HepG2 (cell line): ENCODE results near the gene RPS28. TPM values are rescaled to one million over a fixed set of nuclear protein-coding genes. Genes with fewer than 3 reads are reported as not detected.

Experiments used
- ATRX ChIP-seq: sonication (generic); formaldehyde crosslinking; IDR thresholded peaks from 2 replicates; pipeline ENCODE4 v1.4.0; 2020; ENCODE audit warnings: missing genetic modification reagents, borderline replicate concordance
- FOXC1 ChIP-seq: sonication (generic); formaldehyde crosslinking; IDR thresholded peaks from 2 replicates; pipeline ENCODE4 v1.8.0; 2022; ENCODE audit warnings: mild to moderate bottlenecking, missing genetic modification reagents, borderline replicate concordance
- MAFG ChIP-seq: sonication (generic); formaldehyde crosslinking; IDR thresholded peaks from 2 replicates; pipeline ENCODE4 v1.5.1; 2020; ENCODE audit warnings: mild to moderate bottlenecking, missing genetic modification reagents
- MTF2 ChIP-seq: sonication (generic); formaldehyde crosslinking; IDR thresholded peaks from 2 replicates; pipeline ENCODE4 v1.5.0; 2020; ENCODE audit warnings: missing genetic modification reagents, borderline replicate concordance
- POLR2A ChIP-seq, 2 experiments: IDR thresholded peaks; 2 replicates each; pipeline ENCODE4 v1.6.1; 2011; ENCODE audit warnings: low read depth in 2 of 2, low read length in 2 of 2, mild to moderate bottlenecking in 1 of 2, moderate library complexity in 1 of 2; ENCODE audit not compliant: insufficient read depth in 1 of 2
- STAG1 ChIP-seq: sonication (generic); formaldehyde crosslinking; IDR thresholded peaks from 2 replicates; pipeline ENCODE4 v1.4.0; 2020; ENCODE audit warnings: missing genetic modification reagents
- ZFX ChIP-seq: sonication (generic); formaldehyde crosslinking; IDR thresholded peaks from 2 replicates; pipeline ENCODE4 v1.4.0; 2020; ENCODE audit warnings: mild to moderate bottlenecking, low read depth, missing genetic modification reagents, moderate library complexity
- ZNF329 ChIP-seq: sonication (generic); formaldehyde crosslinking; IDR thresholded peaks from 2 replicates; pipeline ENCODE4 v1.9.0; 2021; ENCODE audit warnings: low read depth, mild to moderate bottlenecking, missing genetic modification reagents
- ZNF510 ChIP-seq: sonication (generic); formaldehyde crosslinking; IDR thresholded peaks from 2 replicates; pipeline ENCODE4 v1.4.0; 2020; ENCODE audit warnings: low read depth, mild to moderate bottlenecking, missing genetic modification reagents
- ZNF546 ChIP-seq: sonication (generic); formaldehyde crosslinking; conservative IDR thresholded peaks from 2 replicates; pipeline ENCODE4 v1.8.1; 2023; ENCODE audit warnings: mild to moderate bottlenecking, missing genetic modification reagents
- ZNF709 ChIP-seq: sonication (generic); formaldehyde crosslinking; IDR thresholded peaks from 2 replicates; pipeline ENCODE4 v1.5.0; 2020; ENCODE audit warnings: mild to moderate bottlenecking, missing genetic modification reagents
- ZNF75D ChIP-seq: sonication (generic); formaldehyde crosslinking; IDR thresholded peaks from 2 replicates; pipeline ENCODE4 v1.8.1; 2023; ENCODE audit warnings: missing genetic modification reagents, mild to moderate bottlenecking, borderline replicate concordance
- polyA plus RNA-seq, 8 experiments: library from polyadenylated mRNA; depleted of rRNA in 3 of 8; stranded (reverse) in 7 of 8; unstranded in 1 of 8; fragments of >200 nt; fragmentation: Illumina TruSeq in 4 of 8; extraction: Trizol in 4 of 8; gene quantifications; 2 replicates each; pipeline versions ENCODE4 v1.2.1 to v1.2.3, GENCODE V29; 2011 to 2016; ENCODE audit warnings: low read depth in 4 of 8, missing spikeins in 1 of 8, mixed read lengths in 1 of 8; ENCODE audit not compliant: insufficient read depth in 1 of 8
- total RNA-seq, 5 experiments: library from RNA; depleted of rRNA; stranded (reverse); fragments of >200 nt; fragmentation: Illumina TruSeq; extraction: Trizol; gene quantifications; 2 replicates each; pipeline ENCODE4 v1.2.3, GENCODE V29; 2016; ENCODE audit warnings: low read depth in 1 of 5
- TF ChIP-seq, protein P1 (sequence below): sonication (generic); formaldehyde crosslinking; IDR thresholded peaks from 2 replicates; pipeline ENCODE4 v1.5.0; 2020; ENCODE audit warnings: mild to moderate bottlenecking, missing genetic modification reagents, moderate library complexity
- TF ChIP-seq, protein P2 (sequence below): sonication (generic); formaldehyde crosslinking; IDR thresholded peaks from 2 replicates; pipeline ENCODE4 v1.4.0; 2020; ENCODE audit warnings: mild to moderate bottlenecking, low read depth, missing genetic modification reagents
- TF ChIP-seq, protein P3 (sequence below): sonication (generic); formaldehyde crosslinking; IDR thresholded peaks from 2 replicates; pipeline ENCODE4 v1.4.0; 2020; ENCODE audit warnings: missing genetic modification reagents, low read depth, mild to moderate bottlenecking, borderline replicate concordance
- TF ChIP-seq, protein P4 (sequence below): sonication (generic); formaldehyde crosslinking; IDR thresholded peaks from 2 replicates; pipeline ENCODE4 v1.4.0; 2020; ENCODE audit warnings: missing genetic modification reagents
- TF ChIP-seq, protein P5 (sequence below): sonication (generic); formaldehyde crosslinking; IDR thresholded peaks from 2 replicates; pipeline ENCODE4 v1.4.0; 2020; ENCODE audit warnings: missing genetic modification reagents
- TF ChIP-seq, protein P6 (sequence below): sonication (generic); formaldehyde crosslinking; IDR thresholded peaks from 2 replicates; pipeline ENCODE4 v1.4.0; 2020; ENCODE audit warnings: missing genetic modification reagents

The RPS28 gene
- total and polyA plus RNA-seq, 2 of the 13 experiments (the other 11 are each of a cell fraction or from before 2014, with no cell fraction given), result 281 to 545 TPM

DNA sequence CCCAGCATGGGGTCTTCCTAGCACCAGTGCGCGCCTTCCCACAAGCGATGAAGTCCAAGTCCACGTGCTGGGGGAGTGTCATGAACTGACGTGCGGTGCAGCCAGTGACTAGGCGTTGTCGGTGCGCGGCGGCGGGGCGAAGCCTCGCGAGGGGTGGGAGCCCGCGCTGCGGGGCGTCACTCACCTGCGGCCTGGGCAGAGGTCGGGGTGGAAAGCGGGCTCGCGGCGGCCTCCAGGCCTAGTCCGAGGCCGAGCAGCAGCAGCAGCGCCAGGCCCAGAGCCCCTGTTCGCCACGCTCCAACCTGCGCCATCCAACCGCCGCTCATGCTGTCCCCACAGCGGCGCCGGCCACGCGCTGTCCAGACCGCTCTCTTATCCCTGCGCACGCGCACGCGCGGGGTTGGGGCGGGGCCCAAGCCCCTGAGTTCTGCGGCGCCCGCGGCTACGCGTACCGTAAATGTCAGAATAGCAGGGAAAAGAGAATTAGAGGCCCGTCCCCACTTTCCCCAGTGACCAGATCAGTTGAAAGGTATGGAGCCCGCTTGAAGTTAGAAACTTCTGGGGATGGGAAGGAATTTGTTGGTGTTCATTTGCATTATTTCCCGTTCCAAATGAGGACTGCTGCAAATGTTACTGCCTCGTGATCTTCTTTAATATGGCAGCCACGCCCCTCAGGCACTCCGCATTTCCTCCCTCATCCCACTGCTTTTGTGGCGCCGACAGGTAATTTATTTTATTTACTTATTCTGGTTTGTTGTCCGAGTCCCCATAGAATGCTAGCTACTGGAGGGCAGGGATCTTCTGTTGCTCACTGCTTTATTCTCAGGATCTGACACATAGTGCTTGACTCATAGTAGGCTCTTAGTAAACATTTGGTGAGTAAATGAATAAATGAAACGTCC, 13.1 kb upstream of the RPS28 start, which contains the start of gene CD320 (continued):
- TF ChIP-seq ZNF546 (CRISPR knock-in tag) (peak; percentile 98), ZNF75D (CRISPR knock-in tag) (peak; percentile 85; the same call in 1 of the 2 replicates), ZNF329 (peak; percentile 80; the same call in 1 of the 2 replicates), POLR2A (IDR thresholded peaks at IDR 0.05; ENCODE audit: insufficient read depth in 1 of 2, low read depth in 2 of 2, low read length in 2 of 2) (peak; percentile 86 to 90), ATRX (CRISPR knock-in tag) (no peak), ZNF709 (CRISPR knock-in tag) (peak; percentile 94), ZFX (CRISPR knock-in tag) (peak; percentile 98), STAG1 (no peak; the same call in 1 of the 2 replicates), ZNF510 (CRISPR knock-in tag) (peak; percentile 76; the same call in 1 of the 2 replicates), FOXC1 (CRISPR knock-in tag) (peak; percentile 99), MTF2 (CRISPR knock-in tag) (no peak), MAFG (CRISPR knock-in tag) (no peak)
- TF ChIP-seq, protein P1, sequence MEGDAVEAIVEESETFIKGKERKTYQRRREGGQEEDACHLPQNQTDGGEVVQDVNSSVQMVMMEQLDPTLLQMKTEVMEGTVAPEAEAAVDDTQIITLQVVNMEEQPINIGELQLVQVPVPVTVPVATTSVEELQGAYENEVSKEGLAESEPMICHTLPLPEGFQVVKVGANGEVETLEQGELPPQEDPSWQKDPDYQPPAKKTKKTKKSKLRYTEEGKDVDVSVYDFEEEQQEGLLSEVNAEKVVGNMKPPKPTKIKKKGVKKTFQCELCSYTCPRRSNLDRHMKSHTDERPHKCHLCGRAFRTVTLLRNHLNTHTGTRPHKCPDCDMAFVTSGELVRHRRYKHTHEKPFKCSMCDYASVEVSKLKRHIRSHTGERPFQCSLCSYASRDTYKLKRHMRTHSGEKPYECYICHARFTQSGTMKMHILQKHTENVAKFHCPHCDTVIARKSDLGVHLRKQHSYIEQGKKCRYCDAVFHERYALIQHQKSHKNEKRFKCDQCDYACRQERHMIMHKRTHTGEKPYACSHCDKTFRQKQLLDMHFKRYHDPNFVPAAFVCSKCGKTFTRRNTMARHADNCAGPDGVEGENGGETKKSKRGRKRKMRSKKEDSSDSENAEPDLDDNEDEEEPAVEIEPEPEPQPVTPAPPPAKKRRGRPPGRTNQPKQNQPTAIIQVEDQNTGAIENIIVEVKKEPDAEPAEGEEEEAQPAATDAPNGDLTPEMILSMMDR (CRISPR knock-in tag), result no peak; the same call in none of the 2 replicates
- TF ChIP-seq, protein P2, sequence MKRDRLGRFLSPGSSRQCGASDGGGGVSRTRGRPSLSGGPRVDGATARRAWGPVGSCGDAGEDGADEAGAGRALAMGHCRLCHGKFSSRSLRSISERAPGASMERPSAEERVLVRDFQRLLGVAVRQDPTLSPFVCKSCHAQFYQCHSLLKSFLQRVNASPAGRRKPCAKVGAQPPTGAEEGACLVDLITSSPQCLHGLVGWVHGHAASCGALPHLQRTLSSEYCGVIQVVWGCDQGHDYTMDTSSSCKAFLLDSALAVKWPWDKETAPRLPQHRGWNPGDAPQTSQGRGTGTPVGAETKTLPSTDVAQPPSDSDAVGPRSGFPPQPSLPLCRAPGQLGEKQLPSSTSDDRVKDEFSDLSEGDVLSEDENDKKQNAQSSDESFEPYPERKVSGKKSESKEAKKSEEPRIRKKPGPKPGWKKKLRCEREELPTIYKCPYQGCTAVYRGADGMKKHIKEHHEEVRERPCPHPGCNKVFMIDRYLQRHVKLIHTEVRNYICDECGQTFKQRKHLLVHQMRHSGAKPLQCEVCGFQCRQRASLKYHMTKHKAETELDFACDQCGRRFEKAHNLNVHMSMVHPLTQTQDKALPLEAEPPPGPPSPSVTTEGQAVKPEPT (CRISPR knock-in tag), result peak; percentile 86; the same call in 1 of the 2 replicates
- TF ChIP-seq, protein P3, sequence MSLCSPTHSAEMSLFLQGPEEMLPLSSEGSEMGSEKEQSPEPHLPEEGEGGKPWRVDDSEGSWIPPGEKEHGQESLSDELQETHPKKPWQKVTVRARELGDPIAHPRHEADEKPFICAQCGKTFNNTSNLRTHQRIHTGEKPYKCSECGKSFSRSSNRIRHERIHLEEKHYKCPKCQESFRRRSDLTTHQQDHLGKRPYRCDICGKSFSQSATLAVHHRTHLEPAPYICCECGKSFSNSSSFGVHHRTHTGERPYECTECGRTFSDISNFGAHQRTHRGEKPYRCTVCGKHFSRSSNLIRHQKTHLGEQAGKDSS (CRISPR knock-in tag), result peak; percentile 44; the same call in 1 of the 2 replicates
- TF ChIP-seq, protein P4, sequence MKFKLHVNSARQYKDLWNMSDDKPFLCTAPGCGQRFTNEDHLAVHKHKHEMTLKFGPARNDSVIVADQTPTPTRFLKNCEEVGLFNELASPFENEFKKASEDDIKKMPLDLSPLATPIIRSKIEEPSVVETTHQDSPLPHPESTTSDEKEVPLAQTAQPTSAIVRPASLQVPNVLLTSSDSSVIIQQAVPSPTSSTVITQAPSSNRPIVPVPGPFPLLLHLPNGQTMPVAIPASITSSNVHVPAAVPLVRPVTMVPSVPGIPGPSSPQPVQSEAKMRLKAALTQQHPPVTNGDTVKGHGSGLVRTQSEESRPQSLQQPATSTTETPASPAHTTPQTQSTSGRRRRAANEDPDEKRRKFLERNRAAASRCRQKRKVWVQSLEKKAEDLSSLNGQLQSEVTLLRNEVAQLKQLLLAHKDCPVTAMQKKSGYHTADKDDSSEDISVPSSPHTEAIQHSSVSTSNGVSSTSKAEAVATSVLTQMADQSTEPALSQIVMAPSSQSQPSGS (CRISPR knock-in tag), result peak; percentile 82
- TF ChIP-seq, protein P5, sequence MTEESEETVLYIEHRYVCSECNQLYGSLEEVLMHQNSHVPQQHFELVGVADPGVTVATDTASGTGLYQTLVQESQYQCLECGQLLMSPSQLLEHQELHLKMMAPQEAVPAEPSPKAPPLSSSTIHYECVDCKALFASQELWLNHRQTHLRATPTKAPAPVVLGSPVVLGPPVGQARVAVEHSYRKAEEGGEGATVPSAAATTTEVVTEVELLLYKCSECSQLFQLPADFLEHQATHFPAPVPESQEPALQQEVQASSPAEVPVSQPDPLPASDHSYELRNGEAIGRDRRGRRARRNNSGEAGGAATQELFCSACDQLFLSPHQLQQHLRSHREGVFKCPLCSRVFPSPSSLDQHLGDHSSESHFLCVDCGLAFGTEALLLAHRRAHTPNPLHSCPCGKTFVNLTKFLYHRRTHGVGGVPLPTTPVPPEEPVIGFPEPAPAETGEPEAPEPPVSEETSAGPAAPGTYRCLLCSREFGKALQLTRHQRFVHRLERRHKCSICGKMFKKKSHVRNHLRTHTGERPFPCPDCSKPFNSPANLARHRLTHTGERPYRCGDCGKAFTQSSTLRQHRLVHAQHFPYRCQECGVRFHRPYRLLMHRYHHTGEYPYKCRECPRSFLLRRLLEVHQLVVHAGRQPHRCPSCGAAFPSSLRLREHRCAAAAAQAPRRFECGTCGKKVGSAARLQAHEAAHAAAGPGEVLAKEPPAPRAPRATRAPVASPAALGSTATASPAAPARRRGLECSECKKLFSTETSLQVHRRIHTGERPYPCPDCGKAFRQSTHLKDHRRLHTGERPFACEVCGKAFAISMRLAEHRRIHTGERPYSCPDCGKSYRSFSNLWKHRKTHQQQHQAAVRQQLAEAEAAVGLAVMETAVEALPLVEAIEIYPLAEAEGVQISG (CRISPR knock-in tag), result peak; percentile 70
- TF ChIP-seq, protein P6, sequence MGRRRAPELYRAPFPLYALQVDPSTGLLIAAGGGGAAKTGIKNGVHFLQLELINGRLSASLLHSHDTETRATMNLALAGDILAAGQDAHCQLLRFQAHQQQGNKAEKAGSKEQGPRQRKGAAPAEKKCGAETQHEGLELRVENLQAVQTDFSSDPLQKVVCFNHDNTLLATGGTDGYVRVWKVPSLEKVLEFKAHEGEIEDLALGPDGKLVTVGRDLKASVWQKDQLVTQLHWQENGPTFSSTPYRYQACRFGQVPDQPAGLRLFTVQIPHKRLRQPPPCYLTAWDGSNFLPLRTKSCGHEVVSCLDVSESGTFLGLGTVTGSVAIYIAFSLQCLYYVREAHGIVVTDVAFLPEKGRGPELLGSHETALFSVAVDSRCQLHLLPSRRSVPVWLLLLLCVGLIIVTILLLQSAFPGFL (CRISPR knock-in tag), result 0 out of 2 replicates have a peak, but pooled peaks have one; percentile 83
